ENCODE results near the gene UGDH.

DNA sequence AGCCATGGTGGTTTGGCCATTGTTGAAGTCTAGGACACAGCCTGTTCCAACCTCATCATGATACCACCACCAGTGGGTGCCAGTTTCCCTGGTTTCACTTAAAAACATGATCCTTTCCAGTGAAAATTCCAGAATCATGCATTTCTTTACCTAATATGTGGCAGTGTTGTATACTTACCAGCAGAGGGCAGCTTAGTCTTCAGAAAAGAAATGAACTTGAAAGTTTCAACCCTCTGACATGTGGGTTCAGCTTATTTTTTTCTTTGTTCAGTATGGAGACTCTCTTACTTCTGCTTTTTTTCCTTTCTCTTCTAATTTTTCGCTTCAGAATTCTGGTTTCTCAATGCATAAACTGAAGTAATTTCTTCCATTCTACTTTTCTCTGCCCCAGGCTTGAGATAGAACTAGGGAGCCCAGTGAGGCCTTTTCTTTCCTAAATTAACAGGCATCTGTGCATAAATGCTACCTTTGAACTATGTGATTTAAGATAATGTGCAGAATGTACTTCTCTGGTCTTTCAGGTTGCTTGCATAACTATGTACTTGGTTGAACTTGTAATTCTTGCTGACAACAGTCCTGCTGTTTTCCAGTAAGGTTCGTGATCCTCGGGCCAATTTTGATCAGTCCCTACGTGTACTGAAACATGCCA is 57.7 kb downstream of the UGDH start:
- TF ChIP-seq, protein P1, sequence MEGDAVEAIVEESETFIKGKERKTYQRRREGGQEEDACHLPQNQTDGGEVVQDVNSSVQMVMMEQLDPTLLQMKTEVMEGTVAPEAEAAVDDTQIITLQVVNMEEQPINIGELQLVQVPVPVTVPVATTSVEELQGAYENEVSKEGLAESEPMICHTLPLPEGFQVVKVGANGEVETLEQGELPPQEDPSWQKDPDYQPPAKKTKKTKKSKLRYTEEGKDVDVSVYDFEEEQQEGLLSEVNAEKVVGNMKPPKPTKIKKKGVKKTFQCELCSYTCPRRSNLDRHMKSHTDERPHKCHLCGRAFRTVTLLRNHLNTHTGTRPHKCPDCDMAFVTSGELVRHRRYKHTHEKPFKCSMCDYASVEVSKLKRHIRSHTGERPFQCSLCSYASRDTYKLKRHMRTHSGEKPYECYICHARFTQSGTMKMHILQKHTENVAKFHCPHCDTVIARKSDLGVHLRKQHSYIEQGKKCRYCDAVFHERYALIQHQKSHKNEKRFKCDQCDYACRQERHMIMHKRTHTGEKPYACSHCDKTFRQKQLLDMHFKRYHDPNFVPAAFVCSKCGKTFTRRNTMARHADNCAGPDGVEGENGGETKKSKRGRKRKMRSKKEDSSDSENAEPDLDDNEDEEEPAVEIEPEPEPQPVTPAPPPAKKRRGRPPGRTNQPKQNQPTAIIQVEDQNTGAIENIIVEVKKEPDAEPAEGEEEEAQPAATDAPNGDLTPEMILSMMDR (conservative IDR thresholded peaks at IDR 0.05; ENCODE audit: low read length) = peak; percentile 92
- TF ChIP-seq EZH2phosphoT487 (IDR thresholded peaks at IDR 0.05; ENCODE audit: borderline replicate concordance) = no peak
